WTC11 (cell line): ENCODE results near the gene CNPY3. TPM values are rescaled to one million over a fixed set of nuclear protein-coding genes. Genes with fewer than 3 reads are reported as not detected.
"Not testable (repeated sequence)": the region's sequence is repeated elsewhere in the genome, so short reads cannot be mapped to it uniquely, and the experiment has no call there.

Experiments
- ATAC-seq: fragments of 200-7000 bp; cut with Tn5 transposase; 2 replicates; pipeline ENCODE4 v1.10.0; 2021; ENCODE audit warnings: mild to moderate bottlenecking, moderate library complexity
- CTCF ChIA-PET: fragments of 300-600 bp; sonication (Branson Sonifier 250); formaldehyde crosslinking; loops from one replicate; lab custom pipeline; 2021; ENCODE audit warnings: antibody characterized with exemption; lab: Charles Lee
- POLR2A ChIA-PET: fragments of 350-600 bp; sonication (Branson Sonifier 250); formaldehyde crosslinking; loops from one replicate; lab custom pipeline; 2021; ENCODE audit warnings: antibody characterized with exemption; lab: Charles Lee
- DNase-seq: peaks from one replicate; pipeline ENCODE4 v3.0.0; 2021; ENCODE audit warnings: low spot score
- H3K27ac Mint-ChIP-seq: 2 replicates; pipeline ENCODE4 v1.8.0; 2021; ENCODE audit warnings: mixed read lengths
- H3K27me3 Mint-ChIP-seq: 2 replicates; pipeline ENCODE4 v1.8.0; 2021; ENCODE audit warnings: low read depth, mild to moderate bottlenecking, moderate library complexity, mixed read lengths
- H3K36me3 Mint-ChIP-seq: 2 replicates; pipeline ENCODE4 v1.8.0; 2021; ENCODE audit warnings: mixed read lengths
- H3K4me1 Mint-ChIP-seq: 2 replicates; pipeline ENCODE4 v1.8.0; 2022; ENCODE audit warnings: mixed read lengths
- H3K4me3 Mint-ChIP-seq: 2 replicates; pipeline ENCODE4 v1.8.0; 2021; ENCODE audit warnings: mild to moderate bottlenecking, moderate library complexity, mixed read lengths
- H3K9me3 Mint-ChIP-seq: 2 replicates; pipeline ENCODE4 v1.8.0; 2021; ENCODE audit warnings: mixed read lengths
- ATF2 ChIP-seq: sonication (generic); formaldehyde crosslinking; IDR thresholded peaks from 2 replicates; pipeline ENCODE4 v1.8.1; 2022; ENCODE audit warnings: low read depth, missing genetic modification reagents, borderline replicate concordance
- CREB1 ChIP-seq: sonication (generic); formaldehyde crosslinking; IDR thresholded peaks from 2 replicates; pipeline ENCODE4 v1.8.0; 2023; ENCODE audit warnings: mild to moderate bottlenecking, missing genetic modification reagents
- ESRRA ChIP-seq: sonication (generic); formaldehyde crosslinking; IDR thresholded peaks from 2 replicates; pipeline ENCODE4 v1.8.1; 2022; ENCODE audit warnings: mild to moderate bottlenecking, missing genetic modification reagents, borderline replicate concordance
- FOXP1 ChIP-seq: sonication (generic); formaldehyde crosslinking; IDR thresholded peaks from 2 replicates; pipeline ENCODE4 v1.8.0; 2022; ENCODE audit warnings: missing genetic modification reagents, mild to moderate bottlenecking, moderate library complexity, borderline replicate concordance
- HMGXB4 ChIP-seq: sonication (generic); formaldehyde crosslinking; IDR thresholded peaks from 2 replicates; pipeline ENCODE4 v1.8.1; 2023; ENCODE audit warnings: mild to moderate bottlenecking, moderate library complexity, missing genetic modification reagents
- JUN ChIP-seq: sonication (generic); formaldehyde crosslinking; IDR thresholded peaks from 2 replicates; pipeline ENCODE4 v1.8.0; 2023; ENCODE audit warnings: mild to moderate bottlenecking, missing genetic modification reagents
- KAT7 ChIP-seq: sonication (generic); formaldehyde crosslinking; IDR thresholded peaks from 2 replicates; pipeline ENCODE4 v1.8.1; 2023; ENCODE audit warnings: missing genetic modification reagents, mild to moderate bottlenecking, borderline replicate concordance
- MYBL2 ChIP-seq: sonication (generic); formaldehyde crosslinking; IDR thresholded peaks from 2 replicates; pipeline ENCODE4 v1.8.1; 2023; ENCODE audit warnings: mild to moderate bottlenecking, moderate library complexity, missing genetic modification reagents
- NFE2L1 ChIP-seq: sonication (generic); formaldehyde crosslinking; IDR thresholded peaks from 2 replicates; pipeline ENCODE4 v1.8.1; 2023; ENCODE audit warnings: missing genetic modification reagents
- OVOL2 ChIP-seq: fragments of 250-450 bp; sonication (Bioruptor Pico); IDR thresholded peaks from 2 replicates; pipeline ENCODE4 v1.9.0; 2021; ENCODE audit warnings: mild to moderate bottlenecking, borderline replicate concordance
- SP1 ChIP-seq: sonication (generic); formaldehyde crosslinking; conservative IDR thresholded peaks from 2 replicates; pipeline ENCODE4 v1.8.1; 2022; ENCODE audit warnings: missing genetic modification reagents
- ZNF121 ChIP-seq: sonication (generic); formaldehyde crosslinking; IDR thresholded peaks from 2 replicates; pipeline ENCODE4 v1.8.0; 2023; ENCODE audit warnings: missing genetic modification reagents
- ZNF138 ChIP-seq: sonication (generic); formaldehyde crosslinking; conservative IDR thresholded peaks from 2 replicates; pipeline ENCODE4 v1.8.1; 2022; ENCODE audit warnings: mild to moderate bottlenecking, moderate library complexity, missing genetic modification reagents
- ZNF232 ChIP-seq: sonication (generic); formaldehyde crosslinking; IDR thresholded peaks from 2 replicates; pipeline ENCODE4 v1.8.0; 2022; ENCODE audit warnings: mild to moderate bottlenecking, missing genetic modification reagents
- ZNF396 ChIP-seq: fragments of 250-450 bp; sonication (Bioruptor Pico); IDR thresholded peaks from 2 replicates; pipeline ENCODE4 v1.8.0; 2021; ENCODE audit warnings: mild to moderate bottlenecking, moderate library complexity, borderline replicate concordance
- ZSCAN18 ChIP-seq: fragments of 250-450 bp; sonication (Bioruptor Pico); IDR thresholded peaks from 2 replicates; pipeline ENCODE4 v2.1.2; 2022; ENCODE audit warnings: mild to moderate bottlenecking, moderate library complexity
- total RNA-seq: library from RNA; stranded (reverse); gene quantifications from 3 replicates; pipeline ENCODE4 v1.2.3, GENCODE V29; 2021
- TF ChIP-seq, protein P1 (sequence below): sonication (generic); formaldehyde crosslinking; IDR thresholded peaks from 2 replicates; pipeline ENCODE4 v1.8.0; 2023; ENCODE audit warnings: mild to moderate bottlenecking, missing genetic modification reagents
- TF ChIP-seq, protein P2 (sequence below): sonication (generic); formaldehyde crosslinking; IDR thresholded peaks from 2 replicates; pipeline ENCODE4 v1.8.1; 2023; ENCODE audit warnings: mild to moderate bottlenecking, missing genetic modification reagents
- TF ChIP-seq, protein P3 (sequence below): sonication (generic); formaldehyde crosslinking; IDR thresholded peaks from 2 replicates; pipeline ENCODE4 v1.8.1; 2023; ENCODE audit warnings: mild to moderate bottlenecking, missing genetic modification reagents, moderate library complexity
- TF ChIP-seq, protein P4 (sequence below): sonication (generic); formaldehyde crosslinking; IDR thresholded peaks from 2 replicates; pipeline ENCODE4 v1.8.1; 2022; ENCODE audit warnings: low read depth, mild to moderate bottlenecking, moderate library complexity, missing genetic modification reagents, borderline replicate concordance
- TF ChIP-seq, protein P5 (sequence below): fragments of 250-450 bp; sonication (Bioruptor Pico); IDR thresholded peaks from 2 replicates; pipeline ENCODE4 v1.8.0; 2021; ENCODE audit warnings: mild to moderate bottlenecking

CNPY3 gene
- total RNA-seq, 1 experiment from 2014 or later = 67.0 TPM

DNA sequence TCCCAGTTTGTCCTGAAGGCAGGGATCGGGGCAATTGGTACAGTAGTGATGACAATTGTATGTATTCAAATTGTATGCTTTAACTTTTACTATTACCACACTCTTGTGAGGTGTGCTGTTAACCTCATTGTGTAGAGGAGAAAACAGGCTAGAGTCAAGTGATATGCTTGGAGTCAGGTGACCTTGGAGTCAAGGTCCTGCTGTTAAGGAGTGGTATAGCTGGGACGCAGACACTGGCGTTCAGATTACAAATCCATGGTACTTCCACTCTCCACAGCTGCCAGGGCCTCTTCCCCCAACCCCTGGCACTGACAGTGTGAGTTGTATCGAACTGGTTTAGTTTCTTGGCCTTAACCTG, 10.5 kb downstream of the CNPY3 start (continued):
- TF ChIP-seq HMGXB4 (no peak), JUN (CRISPR knock-in tag) (no peak)
- TF ChIP-seq, protein P1, sequence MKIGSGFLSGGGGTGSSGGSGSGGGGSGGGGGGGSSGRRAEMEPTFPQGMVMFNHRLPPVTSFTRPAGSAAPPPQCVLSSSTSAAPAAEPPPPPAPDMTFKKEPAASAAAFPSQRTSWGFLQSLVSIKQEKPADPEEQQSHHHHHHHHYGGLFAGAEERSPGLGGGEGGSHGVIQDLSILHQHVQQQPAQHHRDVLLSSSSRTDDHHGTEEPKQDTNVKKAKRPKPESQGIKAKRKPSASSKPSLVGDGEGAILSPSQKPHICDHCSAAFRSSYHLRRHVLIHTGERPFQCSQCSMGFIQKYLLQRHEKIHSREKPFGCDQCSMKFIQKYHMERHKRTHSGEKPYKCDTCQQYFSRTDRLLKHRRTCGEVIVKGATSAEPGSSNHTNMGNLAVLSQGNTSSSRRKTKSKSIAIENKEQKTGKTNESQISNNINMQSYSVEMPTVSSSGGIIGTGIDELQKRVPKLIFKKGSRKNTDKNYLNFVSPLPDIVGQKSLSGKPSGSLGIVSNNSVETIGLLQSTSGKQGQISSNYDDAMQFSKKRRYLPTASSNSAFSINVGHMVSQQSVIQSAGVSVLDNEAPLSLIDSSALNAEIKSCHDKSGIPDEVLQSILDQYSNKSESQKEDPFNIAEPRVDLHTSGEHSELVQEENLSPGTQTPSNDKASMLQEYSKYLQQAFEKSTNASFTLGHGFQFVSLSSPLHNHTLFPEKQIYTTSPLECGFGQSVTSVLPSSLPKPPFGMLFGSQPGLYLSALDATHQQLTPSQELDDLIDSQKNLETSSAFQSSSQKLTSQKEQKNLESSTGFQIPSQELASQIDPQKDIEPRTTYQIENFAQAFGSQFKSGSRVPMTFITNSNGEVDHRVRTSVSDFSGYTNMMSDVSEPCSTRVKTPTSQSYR (CRISPR knock-in tag) = no peak

- TF ChIP-seq ZNF138 (CRISPR knock-in tag) (no peak), MYBL2 (CRISPR knock-in tag) (no peak), ESRRA (CRISPR knock-in tag) (no peak), ZSCAN18 (no peak), ZNF232 (CRISPR knock-in tag) (no peak), SP1 (no peak), CREB1 (CRISPR knock-in tag) (no peak), FOXP1 (CRISPR knock-in tag) (no peak), NFE2L1 (CRISPR knock-in tag) (no peak), KAT7 (CRISPR knock-in tag) (no peak), JUN (CRISPR knock-in tag) (no peak), ZNF396 (no peak), ZNF121 (no peak), ATF2 (CRISPR knock-in tag) (no peak), OVOL2 (no peak)
- TF ChIP-seq, protein P2, sequence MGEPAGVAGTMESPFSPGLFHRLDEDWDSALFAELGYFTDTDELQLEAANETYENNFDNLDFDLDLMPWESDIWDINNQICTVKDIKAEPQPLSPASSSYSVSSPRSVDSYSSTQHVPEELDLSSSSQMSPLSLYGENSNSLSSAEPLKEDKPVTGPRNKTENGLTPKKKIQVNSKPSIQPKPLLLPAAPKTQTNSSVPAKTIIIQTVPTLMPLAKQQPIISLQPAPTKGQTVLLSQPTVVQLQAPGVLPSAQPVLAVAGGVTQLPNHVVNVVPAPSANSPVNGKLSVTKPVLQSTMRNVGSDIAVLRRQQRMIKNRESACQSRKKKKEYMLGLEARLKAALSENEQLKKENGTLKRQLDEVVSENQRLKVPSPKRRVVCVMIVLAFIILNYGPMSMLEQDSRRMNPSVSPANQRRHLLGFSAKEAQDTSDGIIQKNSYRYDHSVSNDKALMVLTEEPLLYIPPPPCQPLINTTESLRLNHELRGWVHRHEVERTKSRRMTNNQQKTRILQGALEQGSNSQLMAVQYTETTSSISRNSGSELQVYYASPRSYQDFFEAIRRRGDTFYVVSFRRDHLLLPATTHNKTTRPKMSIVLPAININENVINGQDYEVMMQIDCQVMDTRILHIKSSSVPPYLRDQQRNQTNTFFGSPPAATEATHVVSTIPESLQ (CRISPR knock-in tag) = no peak
- TF ChIP-seq, protein P3, sequence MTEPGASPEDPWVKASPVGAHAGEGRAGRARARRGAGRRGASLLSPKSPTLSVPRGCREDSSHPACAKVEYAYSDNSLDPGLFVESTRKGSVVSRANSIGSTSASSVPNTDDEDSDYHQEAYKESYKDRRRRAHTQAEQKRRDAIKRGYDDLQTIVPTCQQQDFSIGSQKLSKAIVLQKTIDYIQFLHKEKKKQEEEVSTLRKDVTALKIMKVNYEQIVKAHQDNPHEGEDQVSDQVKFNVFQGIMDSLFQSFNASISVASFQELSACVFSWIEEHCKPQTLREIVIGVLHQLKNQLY (CRISPR knock-in tag) = no peak
- TF ChIP-seq, protein P4, sequence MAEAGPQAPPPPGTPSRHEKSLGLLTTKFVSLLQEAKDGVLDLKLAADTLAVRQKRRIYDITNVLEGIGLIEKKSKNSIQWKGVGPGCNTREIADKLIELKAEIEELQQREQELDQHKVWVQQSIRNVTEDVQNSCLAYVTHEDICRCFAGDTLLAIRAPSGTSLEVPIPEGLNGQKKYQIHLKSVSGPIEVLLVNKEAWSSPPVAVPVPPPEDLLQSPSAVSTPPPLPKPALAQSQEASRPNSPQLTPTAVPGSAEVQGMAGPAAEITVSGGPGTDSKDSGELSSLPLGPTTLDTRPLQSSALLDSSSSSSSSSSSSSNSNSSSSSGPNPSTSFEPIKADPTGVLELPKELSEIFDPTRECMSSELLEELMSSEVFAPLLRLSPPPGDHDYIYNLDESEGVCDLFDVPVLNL = no peak
- TF ChIP-seq, protein P5, sequence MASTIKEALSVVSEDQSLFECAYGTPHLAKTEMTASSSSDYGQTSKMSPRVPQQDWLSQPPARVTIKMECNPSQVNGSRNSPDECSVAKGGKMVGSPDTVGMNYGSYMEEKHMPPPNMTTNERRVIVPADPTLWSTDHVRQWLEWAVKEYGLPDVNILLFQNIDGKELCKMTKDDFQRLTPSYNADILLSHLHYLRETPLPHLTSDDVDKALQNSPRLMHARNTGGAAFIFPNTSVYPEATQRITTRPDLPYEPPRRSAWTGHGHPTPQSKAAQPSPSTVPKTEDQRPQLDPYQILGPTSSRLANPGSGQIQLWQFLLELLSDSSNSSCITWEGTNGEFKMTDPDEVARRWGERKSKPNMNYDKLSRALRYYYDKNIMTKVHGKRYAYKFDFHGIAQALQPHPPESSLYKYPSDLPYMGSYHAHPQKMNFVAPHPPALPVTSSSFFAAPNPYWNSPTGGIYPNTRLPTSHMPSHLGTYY (CRISPR knock-in tag) = no peak
- TF ChIP-seq, all 79 proteins: peak for 0
- ChIA-PET CTCF (no interaction called here), POLR2A (interaction anchor here (0.6 to 2.2 kb wide), 2 partner anchors 11 to 27 kb away, joined by 7 to 9 read pairs; partner anchors contain the start of gene CNPY3)
- Mint-ChIP-seq H3K27me3 (peaks cover 2% of the 10 kb centered on the region; the same call in 1 of the 2 replicates), H3K9me3 (no peaks in the 10 kb centered on the region), H3K27ac (no peak overlapping the region), H3K36me3 (peaks cover 37% of the 10 kb centered on the region), H3K4me1 (peaks cover 13% of the 10 kb centered on the region), H3K4me3 (no peak overlapping the region)
- DNase-seq = no peak
- ATAC-seq = no peak
Measured at GRCh38 chr6:42940493-42941045, 11.3 kb downstream of the CNPY3 start.

DNA sequence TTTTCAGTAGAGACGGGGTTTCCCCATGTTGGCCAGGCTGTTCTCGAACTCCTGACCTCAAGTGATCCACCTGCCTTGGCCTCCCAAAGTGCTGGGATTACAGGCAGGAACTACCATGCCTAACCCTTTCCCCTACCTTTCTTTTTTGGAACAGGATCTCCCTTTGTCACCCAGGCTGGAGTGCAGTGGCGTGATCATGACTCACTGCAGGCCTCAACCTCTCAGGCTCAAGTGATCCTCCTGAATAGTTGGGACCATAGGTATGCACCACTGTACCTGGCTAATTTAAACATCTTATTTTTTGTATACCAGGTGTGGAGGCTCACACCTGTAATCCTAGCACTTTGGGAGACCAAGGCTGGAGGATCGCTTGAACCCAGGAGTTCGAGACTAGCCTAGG, 12.1 kb downstream of the CNPY3 start:
- H3K4me3 Mint-ChIP-seq, H3K27me3 Mint-ChIP-seq, H3K9me3 Mint-ChIP-seq, CTCF ChIA-PET, H3K27ac Mint-ChIP-seq, DNase-seq, POLR2A ChIA-PET, ATAC-seq: not testable (repeated sequence)
- Mint-ChIP-seq H3K4me1 (peaks cover 13% of the 10 kb centered on the region), H3K36me3 (peaks cover 29% of the 10 kb centered on the region)
